Loucy (cell line): ENCODE results near the gene ARMCX4.

Source experiments
- CTCF ChIP-seq: fragments of 200-600 bp; sonication (generic); conservative IDR thresholded peaks from 2 replicates; pipeline ENCODE4 v1.5.1; 2014; ENCODE audit warnings: mild to moderate bottlenecking, antibody characterized with exemption, low read length
- EZH2phosphoT487 ChIP-seq: fragments of 200-600 bp; IDR thresholded peaks from 2 replicates; pipeline ENCODE4 v1.6.1; 2018; ENCODE audit warnings: antibody characterized with exemption, mild to moderate bottlenecking, moderate library complexity, borderline replicate concordance

GRCh38 chrX:101491943-101492342, 6.7 kb downstream of the ARMCX4 start:
- TF ChIP-seq CTCF (no peak), EZH2phosphoT487 (no peak)
